ENCODE data around the gene HACD2. TPM values are rescaled to one million over a fixed set of nuclear protein-coding genes. Genes with fewer than 3 reads are reported as not detected.

Gene HACD2, protein sequence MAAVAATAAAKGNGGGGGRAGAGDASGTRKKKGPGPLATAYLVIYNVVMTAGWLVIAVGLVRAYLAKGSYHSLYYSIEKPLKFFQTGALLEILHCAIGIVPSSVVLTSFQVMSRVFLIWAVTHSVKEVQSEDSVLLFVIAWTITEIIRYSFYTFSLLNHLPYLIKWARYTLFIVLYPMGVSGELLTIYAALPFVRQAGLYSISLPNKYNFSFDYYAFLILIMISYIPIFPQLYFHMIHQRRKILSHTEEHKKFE
- total RNA-seq: 1 to 10 TPM; 3.7 to 6.6 (median 6.1) TPM
- polyA plus RNA-seq: 1 to 10 TPM; 3.7 to 7.9 (median 5.7) TPM
- long read RNA-seq, donor 1, partial matches to known transcripts: 0 of 2 reads
- long read RNA-seq, donor 1, other reads (novel, unspliced or antisense): 2 of 2 reads
- long read RNA-seq, donor 2, partial matches to known transcripts: 0 of 4 reads
- long read RNA-seq, donor 2, other reads (novel, unspliced or antisense): 4 of 4 reads

GRCh38 chr3:123584988-123585937, at the start of gene HACD2:
TSS of gene HACD2 (minus strand) at chr3:123585053. CDS start at chr3:123585027, 26 bp downstream.
- H3K27ac ChIP-seq: peak within 1 kb of the TSS; percentile 93
- TF ChIP-seq CTCF (IDR thresholded peaks at IDR 0.05): no peak
- peaks cover 0 to 18% of the 10 kb centered on the region in 2 donors for H3K36me3 ChIP-seq (ENCODE audit: insufficient read depth in 1 of 2, low read depth in 1 of 2)
- 0% methylated on average over 42 to 54 of the region's 54 CpGs for WGBS, 3 donors
- H3K4me1 ChIP-seq: peaks cover 17% of the 10 kb centered on the region
- ATAC-seq: peak; percentile 97 to 98 (median 98)
- peak; percentile 96 to 98 for DNase-seq
- peak within 1 kb of the TSS; percentile 92 for H3K4me3 ChIP-seq
- no peaks in the 10 kb centered on the region for H3K27me3 ChIP-seq (ENCODE audit: insufficient read depth in 3 of 3, low read length in 2 of 3)
- no peaks in the 10 kb centered on the region for H3K9me3 ChIP-seq
- intact Hi-C loops (cut with DNase I): no loop called here

DNA sequence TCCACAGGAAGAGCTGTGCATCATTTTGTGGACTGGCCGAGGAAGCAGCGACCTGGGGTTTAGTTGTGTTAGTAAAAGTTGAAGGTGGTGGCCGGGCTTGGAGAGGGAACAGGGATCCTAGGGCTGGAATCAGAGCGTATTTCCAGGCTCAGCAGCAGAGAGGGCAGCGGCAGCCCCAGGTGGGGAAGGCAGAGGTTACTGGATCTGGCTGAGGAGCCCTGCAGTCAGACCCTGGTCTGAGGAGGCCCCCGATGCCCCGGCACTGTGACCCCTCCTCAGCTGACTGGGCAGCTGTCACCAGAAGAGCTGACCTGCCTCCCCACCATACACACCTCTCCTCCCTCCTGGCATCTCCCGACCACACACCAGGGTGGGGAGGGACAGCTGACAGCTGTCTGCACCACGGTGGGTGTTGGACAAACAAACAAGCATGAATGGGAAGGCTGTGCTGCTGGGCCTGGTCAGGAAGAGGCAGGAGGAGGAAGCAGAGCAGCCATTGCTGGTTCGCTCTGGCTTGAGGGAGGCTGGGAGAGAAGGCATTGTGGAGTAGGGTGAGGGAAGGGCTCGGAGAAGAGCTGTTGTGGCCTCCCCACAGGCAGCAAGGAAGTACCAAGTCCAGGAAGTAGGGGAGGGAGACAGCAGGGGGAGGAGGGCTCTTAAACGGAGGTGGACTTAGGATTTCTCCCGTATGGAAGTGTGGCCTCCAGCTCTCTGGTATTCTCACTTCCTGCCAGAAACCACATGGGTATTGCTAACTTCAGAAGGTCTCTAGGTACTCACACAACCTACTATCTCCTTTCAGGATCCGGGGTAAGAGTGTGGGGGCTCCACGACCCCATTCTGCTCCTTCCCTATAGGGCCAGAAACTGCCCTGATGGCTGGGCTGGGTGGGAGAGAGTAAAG, 49.5 kb upstream of the HACD2 start:
- no peaks in the 10 kb centered on the region for H3K4me1 ChIP-seq
- no peaks in the 10 kb centered on the region for H3K27me3 ChIP-seq (ENCODE audit: insufficient read depth in 3 of 3, low read length in 2 of 3)
- H3K27ac ChIP-seq: no peak overlapping the region
- DNase-seq: no peak
- intact Hi-C loops (cut with DNase I): no loop called here
- H3K4me3 ChIP-seq: no peak overlapping the region
- H3K36me3 ChIP-seq (ENCODE audit: insufficient read depth in 1 of 2, low read depth in 1 of 2): peaks cover 0 to 4% of the 10 kb centered on the region in 2 donors
- H3K9me3 ChIP-seq: no peaks in the 10 kb centered on the region
- ATAC-seq: peak in 1 of 4 donors; percentile 9
- WGBS, 3 donors: 68 to 72% (median 70%) methylated on average over 14 to 15 of the region's 15 CpGs
- TF ChIP-seq CTCF (IDR thresholded peaks at IDR 0.05): no peak

DNA sequence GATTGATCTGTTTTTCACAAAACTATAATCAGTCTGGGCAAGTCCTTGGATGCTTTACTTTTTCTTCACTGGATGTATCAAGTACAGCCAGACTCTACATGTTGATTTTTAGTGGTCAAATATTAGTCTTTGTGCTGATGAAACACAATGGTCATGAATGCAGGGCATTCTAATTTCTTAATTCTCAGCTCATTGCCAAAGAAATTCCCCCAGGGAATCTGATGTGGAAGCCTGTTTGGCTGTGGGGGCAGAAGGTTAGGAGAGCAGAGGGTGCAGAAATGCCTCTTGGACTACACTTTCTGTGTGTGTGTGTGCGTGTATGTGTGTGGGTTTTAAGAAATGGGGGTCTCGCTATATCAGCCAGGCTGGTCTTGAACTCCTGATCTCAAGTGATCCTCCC, 48.7 kb upstream of the HACD2 start:
- WGBS, 3 donors: 92 to 94% (median 93%) methylated on average over 2 of the region's 2 CpGs
- no peaks in the 10 kb centered on the region for H3K4me1 ChIP-seq
- H3K27ac ChIP-seq: no peak overlapping the region
- H3K9me3 ChIP-seq: no peaks in the 10 kb centered on the region
- intact Hi-C loops (cut with DNase I): no loop called here
- H3K36me3 ChIP-seq (ENCODE audit: insufficient read depth in 1 of 2, low read depth in 1 of 2): peaks cover 0 to 4% of the 10 kb centered on the region in 2 donors
- no peak for ATAC-seq
- no peak for TF ChIP-seq CTCF (IDR thresholded peaks at IDR 0.05)
- no peak for DNase-seq
- no peak overlapping the region for H3K4me3 ChIP-seq
- no peaks in the 10 kb centered on the region for H3K27me3 ChIP-seq (ENCODE audit: insufficient read depth in 3 of 3, low read length in 2 of 3)

DNA sequence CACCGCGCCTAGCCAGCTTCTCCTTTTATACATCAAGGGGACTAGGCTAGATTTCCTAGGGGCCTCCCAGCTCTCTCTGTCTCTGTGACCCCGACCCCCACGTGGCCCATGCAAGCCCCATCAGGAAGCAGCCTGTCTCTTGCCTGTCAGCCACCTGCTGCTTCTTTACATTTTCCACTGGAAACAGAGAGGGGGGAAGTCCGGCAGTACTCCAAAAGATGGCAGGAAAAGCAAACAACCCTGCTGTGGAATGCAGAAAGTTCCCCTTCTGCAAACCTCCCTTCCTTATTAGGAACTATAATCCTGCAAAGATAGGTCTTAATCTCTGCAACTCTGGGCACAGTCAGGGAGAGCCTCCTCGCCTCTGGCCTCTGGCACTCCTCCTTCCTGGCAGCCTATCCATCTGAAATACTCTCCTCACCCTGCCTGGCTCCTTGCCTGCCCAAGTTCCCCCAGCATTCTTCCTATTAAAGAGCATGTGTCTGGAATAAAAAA, 47.4 kb upstream of the HACD2 start:
- DNase-seq (no peak), ATAC-seq (no peak)
- Histone ChIP-seq H3K9me3 (no peaks in the 10 kb centered on the region), H3K27ac (no peak overlapping the region), H3K4me1 (no peaks in the 10 kb centered on the region), H3K27me3 (ENCODE audit: insufficient read depth in 3 of 3, low read length in 2 of 3) (no peaks in the 10 kb centered on the region), H3K4me3 (no peak overlapping the region), H3K36me3 (ENCODE audit: insufficient read depth in 1 of 2, low read depth in 1 of 2) (peaks cover 0 to 4% of the 10 kb centered on the region in 2 donors)
- intact Hi-C loops (cut with DNase I): no loop called here
- 37 to 47% (median 43%) methylated on average over 6 of the region's 6 CpGs for WGBS, 3 donors
- no peak for TF ChIP-seq CTCF (IDR thresholded peaks at IDR 0.05)

All from psoas muscle (tissue), 8 donors.